HepG2 (cell line): ENCODE results near the gene GOLPH3. TPM values are rescaled to one million over a fixed set of nuclear protein-coding genes. Genes with fewer than 3 reads are reported as not detected.

Experiments used
- CREM ChIP-seq, 2 experiments: sonication (generic) in 1 of 2; formaldehyde crosslinking in 1 of 2; IDR thresholded peaks; 2 replicates each; pipeline versions ENCODE4 v1.4.0 to v1.6.1; 2016 to 2020; ENCODE audit warnings: antibody characterized with exemption in 1 of 2, mild to moderate bottlenecking in 1 of 2, missing genetic modification reagents in 1 of 2
- HCFC1 ChIP-seq: fragments of 150-350 bp; IDR thresholded peaks from 2 replicates; pipeline ENCODE4 v1.6.1; 2014; ENCODE audit warnings: low read depth, low read length
- LCORL ChIP-seq, 2 experiments: fragments of 450-650 bp in 1 of 2; sonication (generic) in 1 of 2; formaldehyde crosslinking in 1 of 2; IDR thresholded peaks; 2 replicates each; pipeline versions ENCODE4 v1.5.0 to v1.6.1; 2017 to 2020; ENCODE audit warnings: antibody characterized with exemption in 1 of 2, missing genetic modification reagents in 1 of 2
- NFYC ChIP-seq: IDR thresholded peaks from 2 replicates; pipeline ENCODE4 v1.6.1; 2016; ENCODE audit warnings: missing genetic modification reagents, missing compliant biosample characterization
- PRDM4 ChIP-seq: sonication (generic); formaldehyde crosslinking; IDR thresholded peaks from 2 replicates; pipeline ENCODE4 v1.9.0; 2021; ENCODE audit warnings: missing genetic modification reagents, borderline replicate concordance
- SUZ12 ChIP-seq: fragments of 150-350 bp; IDR thresholded peaks from 2 replicates; pipeline ENCODE4 v1.6.1; 2014; ENCODE audit warnings: low read depth, low read length
- ZNF496 ChIP-seq: sonication (generic); formaldehyde crosslinking; IDR thresholded peaks from 2 replicates; pipeline ENCODE4 v1.8.1; 2023; ENCODE audit warnings: mild to moderate bottlenecking, moderate library complexity, missing genetic modification reagents; ENCODE audit not compliant: insufficient replicate concordance
- ZNF615 ChIP-seq: sonication (generic); formaldehyde crosslinking; IDR thresholded peaks from 2 replicates; pipeline ENCODE4 v1.5.0; 2020; ENCODE audit warnings: mild to moderate bottlenecking, missing genetic modification reagents, borderline replicate concordance
- ZNF740 ChIP-seq: sonication (generic); formaldehyde crosslinking; IDR thresholded peaks from 2 replicates; pipeline ENCODE4 v1.4.0; 2020; ENCODE audit warnings: missing genetic modification reagents
- ZNF761 ChIP-seq: sonication (generic); formaldehyde crosslinking; conservative IDR thresholded peaks from 2 replicates; pipeline ENCODE4 v1.4.0; 2020; ENCODE audit warnings: mild to moderate bottlenecking, missing genetic modification reagents
- polyA plus RNA-seq, 8 experiments: library from polyadenylated mRNA; depleted of rRNA in 3 of 8; stranded (reverse) in 7 of 8; unstranded in 1 of 8; fragments of >200 nt; fragmentation: Illumina TruSeq in 4 of 8; extraction: Trizol in 4 of 8; gene quantifications; 2 replicates each; pipeline versions ENCODE4 v1.2.1 to v1.2.3, GENCODE V29; 2011 to 2016; ENCODE audit warnings: low read depth in 4 of 8, missing spikeins in 1 of 8, mixed read lengths in 1 of 8; ENCODE audit not compliant: insufficient read depth in 1 of 8
- total RNA-seq, 5 experiments: library from RNA; depleted of rRNA; stranded (reverse); fragments of >200 nt; fragmentation: Illumina TruSeq; extraction: Trizol; gene quantifications; 2 replicates each; pipeline ENCODE4 v1.2.3, GENCODE V29; 2016; ENCODE audit warnings: low read depth in 1 of 5

GOLPH3 gene
- total and polyA plus RNA-seq, 2 of the 13 experiments (the other 11 are each of a cell fraction or from before 2014, with no cell fraction given) = 59.5 to 84.5 TPM

- TF ChIP-seq PRDM4 (CRISPR knock-in tag) = peak; percentile 69; the same call in 1 of the 2 replicates
- no peak for TF ChIP-seq SUZ12
- no peak for TF ChIP-seq HCFC1
- peak; percentile 81 for TF ChIP-seq CREM (IDR thresholded peaks at IDR 0.05)
- TF ChIP-seq CREM (CRISPR knock-in tag; IDR thresholded peaks at IDR 0.05) = no peak; the same call in 1 of the 2 replicates
- peak; percentile 39; the same call in 1 of the 2 replicates for TF ChIP-seq ZNF761 (CRISPR knock-in tag)
- no peak for TF ChIP-seq LCORL (IDR thresholded peaks at IDR 0.05)
- peak; percentile 69; the same call in 1 of the 2 replicates for TF ChIP-seq LCORL (CRISPR knock-in tag; IDR thresholded peaks at IDR 0.05)
- TF ChIP-seq ZNF615 = no peak
- no peak for TF ChIP-seq ZNF496 (CRISPR knock-in tag)
- TF ChIP-seq ZNF740 (CRISPR knock-in tag) = peak; percentile 72
- TF ChIP-seq NFYC (CRISPR knock-in tag) = no peak
These were observed at the start of gene GOLPH3 (continued) for GRCh38 chr5:32174011-32174870.
